ENCODE measurements around the gene ATP13A3.

The ATP13A3 gene

GRCh38 chr3:194476784-194477183, 10.0 kb downstream of the ATP13A3 start:
- Histone ChIP-seq H3K36me3 (replicated peaks in 1 of 2; ENCODE audit: control insufficient read depth in 2 of 2, insufficient read depth in 2 of 2, low read length in 2 of 2) (peaks cover 2 to 40% of the 10 kb centered on the region in 2 donors), H2BK12ac (ENCODE audit: low read length) (no peak overlapping the region), H2AK5ac (ENCODE audit: low read depth, low read length) (no peak overlapping the region), H3K4me3 (ENCODE audit: low read length in 2 of 2) (no peak overlapping the region), H3K14ac (ENCODE audit: low read length) (no peak overlapping the region), H3K4ac (ENCODE audit: low read length) (no peak overlapping the region), H3K4me2 (ENCODE audit: insufficient read depth, low read length, poor library complexity, severe bottlenecking) (no peak overlapping the region), H2BK120ac (ENCODE audit: low read depth, low read length) (no peak overlapping the region), H3K4me1 (ENCODE audit: control insufficient read depth in 2 of 2, insufficient read depth in 1 of 2, low read depth in 1 of 2, low read length in 2 of 2) (peaks cover 0 to 4% of the 10 kb centered on the region in 2 donors), H3K9me3 (replicated peaks in 1 of 2; ENCODE audit: control insufficient read depth in 2 of 2, insufficient read depth in 1 of 2, low read depth in 1 of 2, low read length in 2 of 2) (no peaks in the 10 kb centered on the region), H4K91ac (ENCODE audit: low read depth, low read length, poor library complexity) (no peak overlapping the region), H3K79me1 (ENCODE audit: low read depth, low read length) (peaks cover 3% of the 10 kb centered on the region), H2AFZ (ENCODE audit: low read length) (no peak overlapping the region), H3K27ac (replicated peaks; ENCODE audit: low read length) (no peak overlapping the region), H2BK15ac (ENCODE audit: low read length) (no peak overlapping the region), H3K27me3 (ENCODE audit: control insufficient read depth in 3 of 3, insufficient read depth in 3 of 3, low read depth in 1 of 3, low read length in 3 of 3) (no peaks in the 10 kb centered on the region), H2BK5ac (ENCODE audit: low read length) (no peak overlapping the region), H4K8ac (ENCODE audit: low read depth, low read length) (no peak overlapping the region), H3K9ac (ENCODE audit: low read depth, low read length, poor library complexity) (no peak overlapping the region), H3K18ac (ENCODE audit: low read length) (no peak overlapping the region), H3K23ac (ENCODE audit: low read depth, low read length, poor library complexity) (no peak overlapping the region)
- DNase-seq (ENCODE audit: low spot score) = no peak
- no CpG with 5 or more reads among the region's 4 CpGs for WGBS, 2 donors (ENCODE audit: extremely low coverage in 2 of 2, insufficient read length in 2 of 2, insufficient replicate concordance in 1 of 2)

DNA sequence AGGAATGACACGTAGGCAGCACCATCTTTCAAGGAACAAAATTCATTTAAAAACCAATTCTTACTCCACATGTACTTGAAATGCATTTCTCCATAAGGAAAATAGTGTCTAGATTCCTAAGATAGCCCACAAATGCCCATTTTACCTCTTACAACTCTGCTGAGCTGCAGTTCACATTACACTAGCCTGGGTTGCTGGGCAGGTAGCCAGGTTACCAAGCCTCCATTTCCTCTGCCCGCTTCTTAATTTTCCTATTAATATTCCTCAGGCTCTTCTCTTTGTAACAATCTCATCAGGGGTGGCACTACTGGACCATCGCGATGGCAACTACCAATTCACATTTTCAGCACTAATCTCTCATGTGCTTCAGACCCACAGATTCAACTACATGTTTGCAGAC, 10.8 kb downstream of the ATP13A3 start:
- no peak overlapping the region for H3K27ac ChIP-seq (replicated peaks; ENCODE audit: low read length)
- no peak overlapping the region for H2BK5ac ChIP-seq (ENCODE audit: low read length)
- peaks cover 0 to 7% of the 10 kb centered on the region in 2 donors for H3K4me1 ChIP-seq (ENCODE audit: control insufficient read depth in 2 of 2, insufficient read depth in 1 of 2, low read depth in 1 of 2, low read length in 2 of 2)

GRCh38 chr3:194475138-194475932, 11.5 kb downstream of the ATP13A3 start:
- Histone ChIP-seq H3K9me3 (replicated peaks in 1 of 2; ENCODE audit: control insufficient read depth in 2 of 2, insufficient read depth in 1 of 2, low read depth in 1 of 2, low read length in 2 of 2) (no peaks in the 10 kb centered on the region), H3K4me3 (ENCODE audit: low read length in 2 of 2) (no peak overlapping the region), H4K91ac (ENCODE audit: low read depth, low read length, poor library complexity) (no peak overlapping the region), H2AFZ (ENCODE audit: low read length) (no peak overlapping the region), H3K4ac (ENCODE audit: low read length) (no peak overlapping the region), H3K18ac (ENCODE audit: low read length) (no peak overlapping the region), H2BK15ac (ENCODE audit: low read length) (no peak overlapping the region), H2AK5ac (ENCODE audit: low read depth, low read length) (no peak overlapping the region), H3K79me1 (ENCODE audit: low read depth, low read length) (peaks cover 4% of the 10 kb centered on the region), H3K27ac (replicated peaks; ENCODE audit: low read length) (no peak overlapping the region), H2BK5ac (ENCODE audit: low read length) (no peak overlapping the region), H3K36me3 (replicated peaks in 1 of 2; ENCODE audit: control insufficient read depth in 2 of 2, insufficient read depth in 2 of 2, low read length in 2 of 2) (peaks cover 2 to 27% of the 10 kb centered on the region in 2 donors), H3K4me1 (ENCODE audit: control insufficient read depth in 2 of 2, insufficient read depth in 1 of 2, low read depth in 1 of 2, low read length in 2 of 2) (peaks cover 0 to 7% of the 10 kb centered on the region in 2 donors), H3K4me2 (ENCODE audit: insufficient read depth, low read length, poor library complexity, severe bottlenecking) (no peak overlapping the region), H2BK120ac (ENCODE audit: low read depth, low read length) (no peak overlapping the region), H3K14ac (ENCODE audit: low read length) (no peak overlapping the region), H3K9ac (ENCODE audit: low read depth, low read length, poor library complexity) (no peak overlapping the region), H3K23ac (ENCODE audit: low read depth, low read length, poor library complexity) (no peak overlapping the region), H4K8ac (ENCODE audit: low read depth, low read length) (no peak overlapping the region), H2BK12ac (ENCODE audit: low read length) (no peak overlapping the region), H3K27me3 (ENCODE audit: control insufficient read depth in 3 of 3, insufficient read depth in 3 of 3, low read depth in 1 of 3, low read length in 3 of 3) (no peaks in the 10 kb centered on the region)
- WGBS, 2 donors (ENCODE audit: extremely low coverage in 2 of 2, insufficient read length in 2 of 2, insufficient replicate concordance in 1 of 2) = no CpG with 5 or more reads among the region's 4 CpGs
- no peak for DNase-seq (ENCODE audit: low spot score)

More for the DNA sequence above, 10.8 kb downstream of the ATP13A3 start:
- no peak overlapping the region for H3K4ac ChIP-seq (ENCODE audit: low read length)
- no peak overlapping the region for H3K18ac ChIP-seq (ENCODE audit: low read length)
- H4K8ac ChIP-seq (ENCODE audit: low read depth, low read length) = no peak overlapping the region
- H3K4me2 ChIP-seq (ENCODE audit: insufficient read depth, low read length, poor library complexity, severe bottlenecking) = no peak overlapping the region
- H3K36me3 ChIP-seq (replicated peaks in 1 of 2; ENCODE audit: control insufficient read depth in 2 of 2, insufficient read depth in 2 of 2, low read length in 2 of 2) = peaks cover 2 to 32% of the 10 kb centered on the region in 2 donors
- no peak overlapping the region for H3K9ac ChIP-seq (ENCODE audit: low read depth, low read length, poor library complexity)
- H3K4me3 ChIP-seq (ENCODE audit: low read length in 2 of 2) = no peak overlapping the region
- no peak overlapping the region for H2BK15ac ChIP-seq (ENCODE audit: low read length)
- no peak overlapping the region for H2AK5ac ChIP-seq (ENCODE audit: low read depth, low read length)
- no peaks in the 10 kb centered on the region for H3K9me3 ChIP-seq (replicated peaks in 1 of 2; ENCODE audit: control insufficient read depth in 2 of 2, insufficient read depth in 1 of 2, low read depth in 1 of 2, low read length in 2 of 2)
- H3K23ac ChIP-seq (ENCODE audit: low read depth, low read length, poor library complexity) = no peak overlapping the region
- H2BK12ac ChIP-seq (ENCODE audit: low read length) = no peak overlapping the region
- no peaks in the 10 kb centered on the region for H3K27me3 ChIP-seq (ENCODE audit: control insufficient read depth in 3 of 3, insufficient read depth in 3 of 3, low read depth in 1 of 3, low read length in 3 of 3)
- H2AFZ ChIP-seq (ENCODE audit: low read length) = no peak overlapping the region
- DNase-seq (ENCODE audit: low spot score) = no peak
- H3K79me1 ChIP-seq (ENCODE audit: low read depth, low read length) = peaks cover 4% of the 10 kb centered on the region
- H2BK120ac ChIP-seq (ENCODE audit: low read depth, low read length) = no peak overlapping the region
- no peak overlapping the region for H3K14ac ChIP-seq (ENCODE audit: low read length)
- no peak overlapping the region for H4K91ac ChIP-seq (ENCODE audit: low read depth, low read length, poor library complexity)
- no CpG with 5 or more reads among the region's 4 CpGs for WGBS, 2 donors (ENCODE audit: extremely low coverage in 2 of 2, insufficient read length in 2 of 2, insufficient replicate concordance in 1 of 2)

- no peak overlapping the region for H2BK5ac ChIP-seq (ENCODE audit: low read length)
- DNase-seq (ENCODE audit: low spot score) = no peak
- H3K9ac ChIP-seq (ENCODE audit: low read depth, low read length, poor library complexity) = no peak overlapping the region
- no peaks in the 10 kb centered on the region for H3K9me3 ChIP-seq (replicated peaks in 1 of 2; ENCODE audit: control insufficient read depth in 2 of 2, insufficient read depth in 1 of 2, low read depth in 1 of 2, low read length in 2 of 2)
- H3K27me3 ChIP-seq (ENCODE audit: control insufficient read depth in 3 of 3, insufficient read depth in 3 of 3, low read depth in 1 of 3, low read length in 3 of 3) = no peaks in the 10 kb centered on the region
- H3K4ac ChIP-seq (ENCODE audit: low read length) = no peak overlapping the region
- peaks cover 4% of the 10 kb centered on the region for H3K79me1 ChIP-seq (ENCODE audit: low read depth, low read length)
- H3K4me2 ChIP-seq (ENCODE audit: insufficient read depth, low read length, poor library complexity, severe bottlenecking) = no peak overlapping the region
- H2BK12ac ChIP-seq (ENCODE audit: low read length) = no peak overlapping the region
- no peak overlapping the region for H3K14ac ChIP-seq (ENCODE audit: low read length)
- no peak overlapping the region for H4K91ac ChIP-seq (ENCODE audit: low read depth, low read length, poor library complexity)
- peaks cover 0 to 7% of the 10 kb centered on the region in 2 donors for H3K4me1 ChIP-seq (ENCODE audit: control insufficient read depth in 2 of 2, insufficient read depth in 1 of 2, low read depth in 1 of 2, low read length in 2 of 2)
- no peak overlapping the region for H3K27ac ChIP-seq (replicated peaks; ENCODE audit: low read length)
- H2AK5ac ChIP-seq (ENCODE audit: low read depth, low read length) = no peak overlapping the region
- no peak overlapping the region for H3K18ac ChIP-seq (ENCODE audit: low read length)
- no peak overlapping the region for H2BK120ac ChIP-seq (ENCODE audit: low read depth, low read length)
- H2AFZ ChIP-seq (ENCODE audit: low read length) = no peak overlapping the region
- no peak overlapping the region for H3K23ac ChIP-seq (ENCODE audit: low read depth, low read length, poor library complexity)
- peaks cover 2 to 27% of the 10 kb centered on the region in 2 donors for H3K36me3 ChIP-seq (replicated peaks in 1 of 2; ENCODE audit: control insufficient read depth in 2 of 2, insufficient read depth in 2 of 2, low read length in 2 of 2)
- WGBS, 2 donors (ENCODE audit: extremely low coverage in 2 of 2, insufficient read length in 2 of 2, insufficient replicate concordance in 1 of 2) = no CpG with 5 or more reads among the region's 7 CpGs
- H3K4me3 ChIP-seq (ENCODE audit: low read length in 2 of 2) = no peak overlapping the region
- H4K8ac ChIP-seq (ENCODE audit: low read depth, low read length) = no peak overlapping the region
- no peak overlapping the region for H2BK15ac ChIP-seq (ENCODE audit: low read length)
These were observed 12.1 kb downstream of the ATP13A3 start for GRCh38 chr3:194474675-194475074.

Measured in neuronal stem cell (in vitro differentiated cells).